PFSK-1 (cell line): ENCODE measurements around the gene GMPR.

Source experiments
- POLR2AphosphoS5 ChIP-seq: IDR thresholded peaks from 2 replicates; pipeline ENCODE4 v1.6.1; 2012; ENCODE audit warnings: low read depth, mild to moderate bottlenecking, control low read depth, low read length, moderate library complexity
- SIN3A ChIP-seq: IDR thresholded peaks from 2 replicates; pipeline ENCODE4 v1.6.1; 2012; ENCODE audit warnings: mild to moderate bottlenecking, low read length, moderate library complexity, borderline replicate concordance; ENCODE audit not compliant: insufficient read depth
- TAF1 ChIP-seq: IDR thresholded peaks from 2 replicates; pipeline ENCODE4 v1.6.1; 2012; ENCODE audit warnings: low read length, control low read depth, borderline replicate concordance; ENCODE audit not compliant: insufficient read depth
- TF ChIP-seq, protein P1 (sequence below), 2 experiments: IDR thresholded peaks; 2 replicates each; pipeline versions ENCODE4 v1.6.1 to v1.8.0; 2011 to 2012; ENCODE audit warnings: low read depth in 2 of 2, low read length in 2 of 2, control low read depth in 1 of 2, inconsistent platforms in 1 of 2, mild to moderate bottlenecking in 1 of 2, moderate library complexity in 1 of 2; ENCODE audit not compliant: insufficient read depth in 1 of 2

DNA sequence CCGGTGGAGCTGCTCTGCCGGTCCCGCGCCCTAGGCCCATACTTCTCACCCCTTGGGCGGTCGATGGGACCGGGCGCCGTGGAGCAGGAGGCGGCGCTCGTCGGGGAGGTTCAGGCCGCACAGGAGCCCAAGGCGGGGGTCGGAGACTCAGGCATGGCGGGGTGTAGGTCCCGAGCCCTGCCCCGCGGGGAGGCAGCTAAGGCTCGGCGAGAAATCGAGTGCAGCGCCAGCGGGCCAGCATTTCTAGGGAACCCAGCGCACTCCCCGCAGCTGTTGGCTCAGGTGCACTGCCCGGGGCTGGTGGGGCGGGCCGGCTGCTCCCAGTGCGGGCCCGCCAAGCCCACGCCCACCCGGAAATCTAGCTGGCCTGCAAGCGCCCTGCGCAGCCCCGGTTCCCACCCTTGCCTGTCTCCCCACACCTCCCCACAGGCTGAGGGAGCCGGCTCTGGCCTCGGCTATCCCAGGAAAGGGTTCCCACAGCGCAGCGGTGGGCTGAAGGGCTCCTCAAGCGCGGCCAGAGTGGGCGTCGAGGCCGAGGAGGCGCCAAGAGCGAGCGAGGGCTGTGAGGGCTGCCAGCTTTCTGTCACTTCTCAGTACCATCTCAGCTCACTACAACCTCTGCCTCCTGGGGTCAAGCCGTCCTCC is 40.2 kb upstream of the GMPR start:
- TF ChIP-seq POLR2AphosphoS5 (no peak), SIN3A (no peak), TAF1 (no peak)
- TF ChIP-seq, protein P1, sequence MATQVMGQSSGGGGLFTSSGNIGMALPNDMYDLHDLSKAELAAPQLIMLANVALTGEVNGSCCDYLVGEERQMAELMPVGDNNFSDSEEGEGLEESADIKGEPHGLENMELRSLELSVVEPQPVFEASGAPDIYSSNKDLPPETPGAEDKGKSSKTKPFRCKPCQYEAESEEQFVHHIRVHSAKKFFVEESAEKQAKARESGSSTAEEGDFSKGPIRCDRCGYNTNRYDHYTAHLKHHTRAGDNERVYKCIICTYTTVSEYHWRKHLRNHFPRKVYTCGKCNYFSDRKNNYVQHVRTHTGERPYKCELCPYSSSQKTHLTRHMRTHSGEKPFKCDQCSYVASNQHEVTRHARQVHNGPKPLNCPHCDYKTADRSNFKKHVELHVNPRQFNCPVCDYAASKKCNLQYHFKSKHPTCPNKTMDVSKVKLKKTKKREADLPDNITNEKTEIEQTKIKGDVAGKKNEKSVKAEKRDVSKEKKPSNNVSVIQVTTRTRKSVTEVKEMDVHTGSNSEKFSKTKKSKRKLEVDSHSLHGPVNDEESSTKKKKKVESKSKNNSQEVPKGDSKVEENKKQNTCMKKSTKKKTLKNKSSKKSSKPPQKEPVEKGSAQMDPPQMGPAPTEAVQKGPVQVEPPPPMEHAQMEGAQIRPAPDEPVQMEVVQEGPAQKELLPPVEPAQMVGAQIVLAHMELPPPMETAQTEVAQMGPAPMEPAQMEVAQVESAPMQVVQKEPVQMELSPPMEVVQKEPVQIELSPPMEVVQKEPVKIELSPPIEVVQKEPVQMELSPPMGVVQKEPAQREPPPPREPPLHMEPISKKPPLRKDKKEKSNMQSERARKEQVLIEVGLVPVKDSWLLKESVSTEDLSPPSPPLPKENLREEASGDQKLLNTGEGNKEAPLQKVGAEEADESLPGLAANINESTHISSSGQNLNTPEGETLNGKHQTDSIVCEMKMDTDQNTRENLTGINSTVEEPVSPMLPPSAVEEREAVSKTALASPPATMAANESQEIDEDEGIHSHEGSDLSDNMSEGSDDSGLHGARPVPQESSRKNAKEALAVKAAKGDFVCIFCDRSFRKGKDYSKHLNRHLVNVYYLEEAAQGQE (IDR thresholded peaks at IDR 0.05; ENCODE audit: insufficient read depth in 1 of 2, low read depth in 2 of 2, low read length in 2 of 2) = no peak
